Measurements from ENCODE around the gene POLR1A. TPM values are rescaled to one million over a fixed set of nuclear protein-coding genes. Genes with fewer than 3 reads are reported as not detected.

POLR1A gene
- total RNA-seq, 4 donors from 2014 or later: 15.3 to 22.3 (median 19.8) TPM

DNA sequence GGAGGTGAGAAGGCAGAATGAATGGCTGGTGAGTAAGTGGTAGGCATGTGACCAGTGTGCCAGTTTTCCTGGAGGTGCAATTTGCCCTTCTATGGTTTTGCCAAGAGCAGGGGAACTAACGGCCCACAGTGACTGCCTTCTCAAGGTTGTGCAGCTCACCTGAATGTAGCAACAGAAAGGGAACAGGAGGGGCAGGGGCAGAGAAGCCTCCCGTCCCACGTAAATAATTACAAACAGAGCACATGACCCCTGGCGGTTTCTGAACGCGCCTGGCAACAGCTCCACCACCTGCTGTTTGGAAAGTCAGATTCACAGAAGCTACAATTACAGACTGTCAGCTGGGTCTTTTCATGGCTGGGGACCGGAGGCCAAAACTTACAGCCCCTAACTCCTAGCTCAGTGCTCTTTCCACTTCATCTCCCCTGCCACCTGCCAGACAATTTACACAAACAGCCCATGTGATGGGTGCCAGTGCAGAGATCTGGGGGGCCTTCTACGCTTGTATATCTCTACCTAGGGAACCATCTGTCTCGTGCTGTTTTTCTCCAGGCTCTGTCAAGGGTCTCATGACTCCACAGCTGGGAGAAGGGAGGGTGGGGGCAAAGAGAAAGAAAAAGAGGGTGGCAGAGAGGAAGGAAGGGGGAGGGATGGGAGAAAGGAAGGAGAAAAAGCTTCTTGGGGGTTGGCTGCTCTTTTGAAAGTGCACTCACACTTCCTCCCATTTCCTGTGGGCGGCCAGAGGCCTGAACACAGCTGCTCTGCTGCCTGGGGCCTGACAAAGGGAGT, 69.6 kb downstream of the POLR1A start:
- WGBS, 2 donors: 26% methylated on average over 10 of the region's 10 CpGs
- Histone ChIP-seq H3K9me3 (no peaks in the 10 kb centered on the region), H3K4me3 (peak overlapping the region in 1 of 4 donors; percentile 21), H3K27me3 (no peaks in the 10 kb centered on the region), H3K4me1 (peaks cover 10 to 49% (median 44%) of the 10 kb centered on the region in 4 donors), H3K27ac (peak overlapping the region; percentile 66 to 93 (median 87)), H3K36me3 (peaks cover 0 to 73% (median 19%) of the 10 kb centered on the region in 3 donors)
- peak; percentile 53 to 70 for DNase-seq (ENCODE audit: low spot score in 2 of 2)
- no peak for TF ChIP-seq POLR2A (IDR thresholded peaks at IDR 0.05)
- TF ChIP-seq, protein P1, sequence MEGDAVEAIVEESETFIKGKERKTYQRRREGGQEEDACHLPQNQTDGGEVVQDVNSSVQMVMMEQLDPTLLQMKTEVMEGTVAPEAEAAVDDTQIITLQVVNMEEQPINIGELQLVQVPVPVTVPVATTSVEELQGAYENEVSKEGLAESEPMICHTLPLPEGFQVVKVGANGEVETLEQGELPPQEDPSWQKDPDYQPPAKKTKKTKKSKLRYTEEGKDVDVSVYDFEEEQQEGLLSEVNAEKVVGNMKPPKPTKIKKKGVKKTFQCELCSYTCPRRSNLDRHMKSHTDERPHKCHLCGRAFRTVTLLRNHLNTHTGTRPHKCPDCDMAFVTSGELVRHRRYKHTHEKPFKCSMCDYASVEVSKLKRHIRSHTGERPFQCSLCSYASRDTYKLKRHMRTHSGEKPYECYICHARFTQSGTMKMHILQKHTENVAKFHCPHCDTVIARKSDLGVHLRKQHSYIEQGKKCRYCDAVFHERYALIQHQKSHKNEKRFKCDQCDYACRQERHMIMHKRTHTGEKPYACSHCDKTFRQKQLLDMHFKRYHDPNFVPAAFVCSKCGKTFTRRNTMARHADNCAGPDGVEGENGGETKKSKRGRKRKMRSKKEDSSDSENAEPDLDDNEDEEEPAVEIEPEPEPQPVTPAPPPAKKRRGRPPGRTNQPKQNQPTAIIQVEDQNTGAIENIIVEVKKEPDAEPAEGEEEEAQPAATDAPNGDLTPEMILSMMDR (IDR thresholded peaks at IDR 0.05): peak; percentile 12 to 67 (median 24)
- peak; percentile 46 to 58 for TF ChIP-seq EP300 (IDR thresholded peaks at IDR 0.05)

DNA sequence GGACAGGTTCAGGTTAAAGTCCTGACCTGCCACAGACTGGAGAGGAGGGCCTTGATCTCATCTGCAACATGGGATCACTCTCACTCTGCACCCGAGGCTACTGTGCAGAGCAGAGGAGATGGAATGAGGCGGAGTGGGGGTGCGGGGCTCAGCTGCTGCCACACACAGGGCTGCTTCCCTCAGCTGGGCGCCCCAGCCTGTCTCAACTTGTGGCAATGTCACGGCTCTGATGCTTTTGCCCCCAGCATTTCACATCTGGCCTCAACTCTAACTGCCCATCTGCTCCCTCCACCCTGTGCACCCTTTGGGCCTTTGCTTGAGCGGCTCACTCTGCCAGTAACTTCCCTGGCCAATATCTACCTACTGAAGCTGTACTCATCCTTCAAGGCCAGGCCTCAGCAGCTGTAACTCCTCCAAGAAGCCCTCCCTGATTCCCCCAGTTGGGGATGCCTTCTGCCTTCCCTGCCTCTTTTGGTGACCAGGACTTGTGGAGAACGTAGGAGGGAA, 70.3 kb downstream of the POLR1A start:
- WGBS, 2 donors: 65 to 81% methylated on average over 7 of the region's 7 CpGs
- peak overlapping the region; percentile 66 to 93 (median 87) for H3K27ac ChIP-seq
- no peak for DNase-seq (ENCODE audit: low spot score in 2 of 2)

DNA sequence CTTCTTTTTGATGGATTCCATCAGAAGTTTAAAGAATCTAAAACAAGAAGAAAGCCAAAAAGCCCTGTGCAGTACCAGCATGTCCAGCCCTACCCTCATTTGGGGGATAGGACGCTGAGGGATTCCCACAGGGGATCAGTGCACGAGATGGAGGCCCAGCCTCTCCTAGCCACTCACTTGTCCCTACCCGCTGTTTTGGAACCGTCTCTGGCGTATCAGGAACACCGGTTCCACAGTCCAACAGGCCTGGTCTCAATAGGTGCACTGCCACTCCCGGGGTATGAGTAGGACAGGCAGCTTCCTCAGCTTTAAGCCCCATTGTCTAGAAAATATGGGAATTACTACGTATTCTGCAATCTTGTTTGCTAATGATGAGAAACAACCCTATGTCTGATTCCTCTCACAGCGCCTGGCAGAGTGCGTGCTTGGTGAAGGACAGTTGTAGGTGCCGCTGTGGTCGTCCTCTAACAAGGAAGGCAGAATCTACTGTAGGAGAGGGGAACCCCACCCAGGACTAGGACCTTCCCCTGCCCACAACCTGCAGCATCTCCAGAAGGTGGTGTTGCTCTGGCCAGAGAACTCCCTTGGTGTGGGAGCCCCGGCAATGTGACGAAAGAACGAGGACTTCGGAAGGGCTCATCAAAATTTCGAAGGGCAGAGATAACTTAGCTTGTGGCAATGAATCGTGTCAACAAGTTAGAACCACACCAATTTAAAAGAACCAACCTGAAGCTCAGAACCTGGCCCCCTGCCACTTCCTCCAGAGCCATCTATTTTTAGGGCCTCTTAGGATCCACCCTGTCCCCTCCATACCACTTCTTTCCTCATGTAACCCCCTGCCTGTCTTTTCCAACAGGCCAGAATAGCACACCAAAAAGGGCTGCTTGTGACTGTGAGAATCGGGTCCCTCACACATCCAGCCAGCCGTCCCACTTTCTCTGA, 71.7 kb downstream of the POLR1A start:
- 93 to 94% methylated on average over 20 of the region's 20 CpGs for WGBS, 2 donors
- peak overlapping the region in 1 of 4 donors; percentile 5 for H3K27ac ChIP-seq
- H3K4me1 ChIP-seq: peaks cover 10 to 44% (median 41%) of the 10 kb centered on the region in 4 donors
- no peaks in the 10 kb centered on the region for H3K27me3 ChIP-seq
- H3K4me3 ChIP-seq: no peak overlapping the region
- H3K36me3 ChIP-seq: peaks cover 0 to 73% (median 31%) of the 10 kb centered on the region in 3 donors
- H3K9me3 ChIP-seq: no peaks in the 10 kb centered on the region
- no peak for TF ChIP-seq EP300 (IDR thresholded peaks at IDR 0.05)
- TF ChIP-seq POLR2A (IDR thresholded peaks at IDR 0.05): no peak
- TF ChIP-seq, protein P1 (IDR thresholded peaks at IDR 0.05): no peak
- no peak for DNase-seq (ENCODE audit: low spot score in 2 of 2)

More for the DNA sequence above, 70.3 kb downstream of the POLR1A start:
- peaks cover 10 to 49% (median 44%) of the 10 kb centered on the region in 4 donors for H3K4me1 ChIP-seq
- H3K36me3 ChIP-seq: peaks cover 0 to 73% (median 25%) of the 10 kb centered on the region in 3 donors
- no peak overlapping the region for H3K4me3 ChIP-seq
- no peaks in the 10 kb centered on the region for H3K9me3 ChIP-seq
- no peaks in the 10 kb centered on the region for H3K27me3 ChIP-seq
- TF ChIP-seq EP300 (IDR thresholded peaks at IDR 0.05) (no peak), POLR2A (IDR thresholded peaks at IDR 0.05) (no peak)
- TF ChIP-seq, protein P1 (IDR thresholded peaks at IDR 0.05): no peak

DNA sequence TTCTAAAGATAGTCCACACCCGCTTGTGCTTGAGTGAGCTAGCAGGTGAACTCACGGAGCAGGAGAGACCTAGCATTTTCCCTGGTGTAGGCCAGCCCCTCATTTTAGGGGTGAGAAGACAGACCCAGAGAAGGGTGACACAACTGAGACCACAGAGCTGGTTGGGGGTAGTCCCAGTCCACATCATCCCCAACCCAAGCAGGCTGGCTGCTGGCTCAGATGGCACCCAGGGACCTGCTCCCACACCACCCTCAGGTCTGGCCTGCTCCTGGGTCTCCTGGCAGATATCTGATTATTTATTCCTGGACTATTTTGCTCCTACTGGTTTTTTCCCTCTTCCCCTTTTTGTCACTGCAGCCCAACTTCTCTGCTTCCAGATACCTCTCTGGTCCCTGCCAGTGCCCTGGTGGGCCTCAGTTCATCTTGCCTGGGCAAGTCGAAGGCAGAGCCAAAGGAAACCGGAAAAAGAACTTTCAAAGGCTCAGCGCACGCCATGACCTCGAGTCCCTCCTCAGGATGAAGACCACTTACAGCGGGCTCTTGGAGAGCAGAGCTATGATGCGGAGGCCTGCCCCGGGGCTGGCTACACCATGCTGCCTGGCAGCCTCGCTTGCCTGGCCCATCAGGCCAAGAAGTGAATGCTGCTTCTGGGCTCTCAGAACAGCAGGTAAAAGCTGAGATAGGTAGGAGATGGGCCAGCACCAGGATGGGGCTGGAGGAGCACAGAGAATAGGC, 72.7 kb downstream of the POLR1A start:
- Histone ChIP-seq H3K4me1 (peaks cover 10 to 44% (median 33%) of the 10 kb centered on the region in 4 donors), H3K9me3 (no peaks in the 10 kb centered on the region), H3K4me3 (no peak overlapping the region), H3K27me3 (no peaks in the 10 kb centered on the region), H3K36me3 (peaks cover 0 to 75% (median 31%) of the 10 kb centered on the region in 3 donors), H3K27ac (no peak overlapping the region)
- WGBS, 2 donors: 93 to 94% methylated on average over 11 of the region's 11 CpGs
- TF ChIP-seq EP300 (IDR thresholded peaks at IDR 0.05) (no peak), POLR2A (IDR thresholded peaks at IDR 0.05) (no peak)
- TF ChIP-seq, protein P1 (IDR thresholded peaks at IDR 0.05): no peak
- no peak for DNase-seq (ENCODE audit: low spot score in 2 of 2)

All from tibial nerve (tissue), 4 donors.